ENCODE results near the gene HEATR9.

Gene HEATR9

GRCh38 chr17:35893751-35894150 lies 25.1 kb upstream of the HEATR9 start:
- DNase-seq = no peak

- DNase-seq = no peak
Observed at GRCh38 chr17:35892091-35893035, 23.7 kb upstream of the HEATR9 start.

- no peak for DNase-seq
Observed at GRCh38 chr17:35891269-35891668, 22.6 kb upstream of the HEATR9 start.

- DNase-seq = no peak
Observed at GRCh38 chr17:35890774-35891155, 22.1 kb upstream of the HEATR9 start.

- no peak for DNase-seq
Observed at GRCh38 chr17:35889818-35890773, 21.4 kb upstream of the HEATR9 start.

- no peak for DNase-seq
Observed at GRCh38 chr17:35889241-35889640, 20.6 kb upstream of the HEATR9 start.

GRCh38 chr17:35879773-35880654 lies 11.3 kb upstream of the HEATR9 start, which contains the start of gene CCL5:
Gene CCL5, minus strand, starts transcription at chr17:35880360.
- DNase-seq = no peak

- no peak for DNase-seq
Observed at GRCh38 chr17:35878361-35878760, 9.7 kb upstream of the HEATR9 start.

GRCh38 chr17:35877345-35878029 lies 8.8 kb upstream of the HEATR9 start:
- DNase-seq = no peak

- DNase-seq = no peak
Observed at GRCh38 chr17:35876534-35876933, 7.8 kb upstream of the HEATR9 start.

GRCh38 chr17:35875800-35876139 lies 7.1 kb upstream of the HEATR9 start:
- no peak for DNase-seq

- DNase-seq = no peak
Observed at GRCh38 chr17:35875072-35875799, 6.5 kb upstream of the HEATR9 start.

- no peak for DNase-seq
Observed at GRCh38 chr17:35872196-35872980, 3.7 kb upstream of the HEATR9 start.

GRCh38 chr17:35870906-35871819 lies 2.5 kb upstream of the HEATR9 start:
- no peak for DNase-seq

GRCh38 chr17:35867574-35867973 lies 1.1 kb downstream of the HEATR9 start:
- no peak for DNase-seq

- no peak for DNase-seq
Observed at GRCh38 chr17:35866341-35866950, 2.2 kb downstream of the HEATR9 start.

GRCh38 chr17:35865412-35866340 lies 3.0 kb downstream of the HEATR9 start:
- no peak for DNase-seq

GRCh38 chr17:35864853-35865252 lies 3.8 kb downstream of the HEATR9 start:
- no peak for DNase-seq

Data from NCI-H1436 (cell line).